NCI-H1417 treated with DMSO at 0.1 percent for 48 hours (cell line): Measurements from ENCODE around the gene LANCL1.
"Not testable (repeated sequence)": the region's sequence is repeated elsewhere in the genome, so short reads cannot be mapped to it uniquely, and the experiment has no call there.

Source experiments
- DNase-seq: peaks from one replicate; lab custom pipeline; 2025; lab: John Stamatoyannopoulos, UW

The LANCL1 gene

GRCh38 chr2:210459880-210460279 lies 16.7 kb downstream of the LANCL1 start:
- no peak for DNase-seq

GRCh38 chr2:210459407-210459806 lies 17.2 kb downstream of the LANCL1 start:
- no peak for DNase-seq

GRCh38 chr2:210458395-210458794 lies 18.2 kb downstream of the LANCL1 start:
- DNase-seq: no peak

- DNase-seq: peak; percentile 35
These were observed 20.0 kb downstream of the LANCL1 start for GRCh38 chr2:210456571-210456970.

- no peak for DNase-seq
These were observed 22.2 kb downstream of the LANCL1 start for GRCh38 chr2:210454336-210454735.

- no peak for DNase-seq
These were observed 24.4 kb downstream of the LANCL1 start for GRCh38 chr2:210452194-210452593.

- DNase-seq: not testable (repeated sequence)
These were observed 25.6 kb downstream of the LANCL1 start for GRCh38 chr2:210450942-210451341.

GRCh38 chr2:210445732-210446131 lies 30.8 kb downstream of the LANCL1 start:
- DNase-seq: no peak

GRCh38 chr2:210445116-210445707 lies 31.3 kb downstream of the LANCL1 start:
- DNase-seq: no peak

- DNase-seq: no peak
These were observed 33.0 kb downstream of the LANCL1 start for GRCh38 chr2:210443527-210443926.

- no peak for DNase-seq
These were observed 33.7 kb downstream of the LANCL1 start for GRCh38 chr2:210442878-210443277.

GRCh38 chr2:210442457-210442856 lies 34.1 kb downstream of the LANCL1 start:
- DNase-seq: no peak

GRCh38 chr2:210440206-210440605 lies 36.4 kb downstream of the LANCL1 start:
- DNase-seq: no peak

- no peak for DNase-seq
These were observed 41.1 kb downstream of the LANCL1 start for GRCh38 chr2:210435439-210435838.

GRCh38 chr2:210432633-210433032 lies 43.9 kb downstream of the LANCL1 start:
- no peak for DNase-seq

- no peak for DNase-seq
These were observed 47.0 kb downstream of the LANCL1 start for GRCh38 chr2:210429403-210430137.

GRCh38 chr2:210428393-210429179 lies 48.0 kb downstream of the LANCL1 start:
- DNase-seq: no peak

- not testable (repeated sequence) for DNase-seq
These were observed 49.2 kb downstream of the LANCL1 start for GRCh38 chr2:210427309-210427708.

- no peak for DNase-seq
These were observed 54.2 kb downstream of the LANCL1 start for GRCh38 chr2:210422366-210422765.

GRCh38 chr2:210421916-210422315 lies 54.6 kb downstream of the LANCL1 start:
- no peak for DNase-seq

GRCh38 chr2:210412660-210413059 lies 63.9 kb downstream of the LANCL1 start:
- no peak for DNase-seq

GRCh38 chr2:210410542-210410941 lies 66.0 kb downstream of the LANCL1 start:
- no peak for DNase-seq

- DNase-seq: peak; percentile 14
These were observed 77.0 kb downstream of the LANCL1 start for GRCh38 chr2:210399440-210400041.
